Measurements from ENCODE around the gene STAT3. TPM values are rescaled to one million over a fixed set of nuclear protein-coding genes. Genes with fewer than 3 reads are reported as not detected.
"Not testable (repeated sequence)": the region's sequence is repeated elsewhere in the genome, so short reads cannot be mapped to it uniquely, and the experiment has no call there.

STAT3 gene
- total and polyA plus RNA-seq, 2 experiments from 2014 or later = 84.1 to 112 TPM

GRCh38 chr17:42323268-42323773 is 64.9 kb downstream of the STAT3 start:
- peaks cover 50% of the 10 kb centered on the region for H3K79me2 ChIP-seq (ENCODE audit: insufficient read depth)
- TF ChIP-seq EZH2 (IDR thresholded peaks at IDR 0.05; ENCODE audit: insufficient read depth, poor library complexity, severe bottlenecking) (no peak), EZH2phosphoT487 (IDR thresholded peaks at IDR 0.05; ENCODE audit: insufficient read depth, low read depth) (no peak)
- no peak overlapping the region for H3K4me2 ChIP-seq (ENCODE audit: unreplicated experiment)
- H3F3A ChIP-seq (ENCODE audit: insufficient read depth) = peaks cover 30% of the 10 kb centered on the region
- H3K4me3 ChIP-seq = no peak overlapping the region
- no peak overlapping the region for H3K9ac ChIP-seq
- no peak for DNase-seq
- H4K20me1 ChIP-seq (ENCODE audit: insufficient read depth) = no peaks in the 10 kb centered on the region
- H2AFZ ChIP-seq = no peak overlapping the region
- H3K9me2 ChIP-seq (ENCODE audit: insufficient read depth) = no peaks in the 10 kb centered on the region
- no peaks in the 10 kb centered on the region for H3K9me3 ChIP-seq (ENCODE audit: low read depth)
- H3K36me3 ChIP-seq (ENCODE audit: low read depth) = peaks cover 26% of the 10 kb centered on the region
- no peaks in the 10 kb centered on the region for H3K27me3 ChIP-seq (replicated peaks; ENCODE audit: insufficient read depth)
- H3K27ac ChIP-seq = peak overlapping the region; percentile 18; the same call in 1 of the 2 replicates
- WGBS, 2 experiments (ENCODE audit: low coverage in 1 of 2, low lambda C conversion rate in 2 of 2, missing lambda C conversion rate in 2 of 2) = 74 to 75% methylated on average over 5 of the region's 5 CpGs
- peaks cover 18% of the 10 kb centered on the region for H3K4me1 ChIP-seq (ENCODE audit: insufficient read depth)
- in situ Hi-C loops (cut with MboI) = loop anchor here (10.0 kb wide), 2 partner anchors 81 to 201 kb away; no protein-coding TSS in a partner anchor

- TF ChIP-seq EZH2phosphoT487 (IDR thresholded peaks at IDR 0.05; ENCODE audit: insufficient read depth, low read depth) (no peak), EZH2 (IDR thresholded peaks at IDR 0.05; ENCODE audit: insufficient read depth, poor library complexity, severe bottlenecking) (no peak)
- peaks cover 18% of the 10 kb centered on the region for H3K4me1 ChIP-seq (ENCODE audit: insufficient read depth)
- no peaks in the 10 kb centered on the region for H3K27me3 ChIP-seq (replicated peaks; ENCODE audit: insufficient read depth)
- no peak overlapping the region for H2AFZ ChIP-seq
- H3K9ac ChIP-seq = peak overlapping the region; percentile 44
- H3K27ac ChIP-seq = peak overlapping the region; percentile 58
- no peaks in the 10 kb centered on the region for H3K9me3 ChIP-seq (ENCODE audit: low read depth)
- peak; percentile 93 for DNase-seq
- WGBS, 2 experiments (ENCODE audit: low coverage in 1 of 2, low lambda C conversion rate in 2 of 2, missing lambda C conversion rate in 2 of 2) = 34% methylated on average over 10 of the region's 10 CpGs
- H4K20me1 ChIP-seq (ENCODE audit: insufficient read depth) = no peaks in the 10 kb centered on the region
- in situ Hi-C loops (cut with MboI) = loop anchor here (10.0 kb wide), 2 partner anchors 82 to 202 kb away; no protein-coding TSS in a partner anchor
- H3K9me2 ChIP-seq (ENCODE audit: insufficient read depth) = no peaks in the 10 kb centered on the region
- peaks cover 26% of the 10 kb centered on the region for H3K36me3 ChIP-seq (ENCODE audit: low read depth)
- peaks cover 55% of the 10 kb centered on the region for H3K79me2 ChIP-seq (ENCODE audit: insufficient read depth)
- H3F3A ChIP-seq (ENCODE audit: insufficient read depth) = peaks cover 28% of the 10 kb centered on the region
- no peak overlapping the region for H3K4me3 ChIP-seq
- H3K4me2 ChIP-seq (ENCODE audit: unreplicated experiment) = no peak overlapping the region
These were observed 65.6 kb downstream of the STAT3 start for GRCh38 chr17:42322382-42323267.

- no peak for DNase-seq
- H3K4me1 ChIP-seq (ENCODE audit: insufficient read depth) = peaks cover 18% of the 10 kb centered on the region
- TF ChIP-seq EZH2 (IDR thresholded peaks at IDR 0.05; ENCODE audit: insufficient read depth, poor library complexity, severe bottlenecking) (no peak), EZH2phosphoT487 (IDR thresholded peaks at IDR 0.05; ENCODE audit: insufficient read depth, low read depth) (no peak)
- no peak overlapping the region for H3K27ac ChIP-seq
- no peak overlapping the region for H3K4me2 ChIP-seq (ENCODE audit: unreplicated experiment)
- no peaks in the 10 kb centered on the region for H3K9me3 ChIP-seq (ENCODE audit: low read depth)
- H3K9me2 ChIP-seq (ENCODE audit: insufficient read depth) = no peaks in the 10 kb centered on the region
- H2AFZ ChIP-seq = no peak overlapping the region
- in situ Hi-C loops (cut with MboI) = loop anchor here (10.0 kb wide), 2 partner anchors 83 to 203 kb away; no protein-coding TSS in a partner anchor
- H3K9ac ChIP-seq = no peak overlapping the region
- H3F3A ChIP-seq (ENCODE audit: insufficient read depth) = peaks cover 28% of the 10 kb centered on the region
- no peak overlapping the region for H3K4me3 ChIP-seq
- H3K27me3 ChIP-seq (replicated peaks; ENCODE audit: insufficient read depth) = no peaks in the 10 kb centered on the region
- H4K20me1 ChIP-seq (ENCODE audit: insufficient read depth) = no peaks in the 10 kb centered on the region
- peaks cover 27% of the 10 kb centered on the region for H3K36me3 ChIP-seq (ENCODE audit: low read depth)
- H3K79me2 ChIP-seq (ENCODE audit: insufficient read depth) = peaks cover 47% of the 10 kb centered on the region
- WGBS, 2 experiments (ENCODE audit: low coverage in 1 of 2, low lambda C conversion rate in 2 of 2, missing lambda C conversion rate in 2 of 2) = 71 to 76% methylated on average over 4 of the region's 4 CpGs
These were observed 66.7 kb downstream of the STAT3 start for GRCh38 chr17:42321555-42321954.

GRCh38 chr17:42317967-42318366 is 70.3 kb downstream of the STAT3 start:
- peaks cover 17% of the 10 kb centered on the region for H3F3A ChIP-seq (ENCODE audit: insufficient read depth)
- H3K27me3 ChIP-seq (replicated peaks; ENCODE audit: insufficient read depth); H3K27ac ChIP-seq; H3K4me3 ChIP-seq; H4K20me1 ChIP-seq (ENCODE audit: insufficient read depth); H3K9me2 ChIP-seq (ENCODE audit: insufficient read depth); H3K9ac ChIP-seq; in situ Hi-C loops (cut with MboI); H3K9me3 ChIP-seq (ENCODE audit: low read depth); H2AFZ ChIP-seq; DNase-seq; H3K4me2 ChIP-seq (ENCODE audit: unreplicated experiment); H3K4me1 ChIP-seq (ENCODE audit: insufficient read depth): not testable (repeated sequence)
- peaks cover 37% of the 10 kb centered on the region for H3K36me3 ChIP-seq (ENCODE audit: low read depth)
- H3K79me2 ChIP-seq (ENCODE audit: insufficient read depth) = peaks cover 36% of the 10 kb centered on the region
- WGBS, 2 experiments (ENCODE audit: low coverage in 1 of 2, low lambda C conversion rate in 2 of 2, missing lambda C conversion rate in 2 of 2) = 82 to 96% methylated on average over 6 of the region's 6 CpGs
